T-helper 1 cell (primary cell): ENCODE results near the gene THEM4.
"Not testable (repeated sequence)": the region's sequence is repeated elsewhere in the genome, so short reads cannot be mapped to it uniquely, and the experiment has no call there.

Experiments used
- DNase-seq, 5 donors: peaks; one replicate each; pipeline ENCODE4 v3.0.0-alpha.2; 2012 to 2020

The THEM4 gene

GRCh38 chr1:151858030-151858746 is 51.1 kb downstream of the THEM4 start:
- no peak for DNase-seq

DNA sequence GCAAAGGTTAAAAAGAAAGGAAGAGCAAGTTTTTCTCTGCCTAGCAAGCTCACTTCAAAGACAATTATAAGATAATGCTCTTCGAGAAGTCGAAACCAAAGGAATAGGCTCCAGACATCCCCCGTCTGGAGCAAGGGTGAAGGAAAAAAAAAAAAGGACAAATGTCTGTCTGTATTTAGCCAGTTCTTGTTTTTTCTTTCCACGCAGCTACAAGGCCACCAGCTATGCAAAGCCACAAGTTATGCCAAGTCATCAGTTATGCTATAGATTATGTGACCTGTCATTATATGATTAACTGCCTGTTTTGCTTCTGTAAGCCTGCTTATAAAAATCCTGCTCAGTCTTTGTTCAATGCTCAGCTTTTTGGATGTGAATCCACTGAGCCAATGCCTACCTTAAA is 53.4 kb downstream of the THEM4 start:
- DNase-seq, result no peak

GRCh38 chr1:151855516-151855915 is 53.8 kb downstream of the THEM4 start:
- not testable (repeated sequence) for DNase-seq

DNA sequence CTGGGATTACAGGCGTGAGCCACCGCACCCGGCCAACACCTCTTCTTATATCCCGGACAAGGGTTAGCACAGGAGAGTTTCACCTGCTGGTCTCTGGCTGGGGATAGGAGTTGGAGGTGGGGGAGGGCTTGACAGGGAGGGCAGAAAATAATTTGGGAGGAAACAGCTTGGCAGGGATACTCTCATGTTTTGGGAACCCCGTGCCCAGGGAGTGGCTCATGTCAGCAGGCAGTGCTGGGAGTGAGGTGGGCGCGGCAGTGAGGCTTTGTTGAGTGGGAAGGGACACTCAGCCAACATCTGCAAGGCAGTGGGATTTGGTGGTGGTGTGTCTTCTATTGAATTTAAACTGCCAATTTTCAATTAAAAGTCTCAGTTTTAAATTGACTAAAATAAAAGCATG is 54.7 kb downstream of the THEM4 start:
- no peak for DNase-seq

- DNase-seq, result no peak
Observed at GRCh38 chr1:151853411-151853943, 55.8 kb downstream of the THEM4 start, which contains the start of gene THEM5. Gene THEM5, minus strand, starts transcription at chr1:151853712. Its CDS starts 147 bp downstream, at chr1:151853565.

DNA sequence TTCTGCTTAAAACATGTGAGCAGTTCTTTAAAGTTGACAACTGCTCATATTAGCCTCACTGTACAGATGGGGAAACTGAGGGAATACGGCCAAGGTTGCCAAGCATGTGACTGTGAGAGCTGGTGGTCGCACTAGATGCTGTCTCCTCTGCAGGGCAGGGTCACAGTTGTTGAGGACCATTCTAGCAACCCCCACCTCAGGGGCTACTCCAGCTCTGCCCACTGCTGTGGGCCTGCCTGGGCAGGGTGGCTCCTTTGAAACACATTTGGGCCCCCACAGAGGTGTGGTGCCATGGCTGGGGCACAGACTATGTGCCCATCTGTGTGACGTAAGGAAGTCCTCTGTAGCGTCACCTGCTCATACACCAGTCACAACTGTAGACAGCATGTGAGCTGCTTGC is 56.6 kb downstream of the THEM4 start:
- no peak for DNase-seq

- no peak for DNase-seq
Observed at GRCh38 chr1:151851886-151852285, 57.4 kb downstream of the THEM4 start.

GRCh38 chr1:151849871-151850270 is 59.4 kb downstream of the THEM4 start:
- DNase-seq, result no peak

DNA sequence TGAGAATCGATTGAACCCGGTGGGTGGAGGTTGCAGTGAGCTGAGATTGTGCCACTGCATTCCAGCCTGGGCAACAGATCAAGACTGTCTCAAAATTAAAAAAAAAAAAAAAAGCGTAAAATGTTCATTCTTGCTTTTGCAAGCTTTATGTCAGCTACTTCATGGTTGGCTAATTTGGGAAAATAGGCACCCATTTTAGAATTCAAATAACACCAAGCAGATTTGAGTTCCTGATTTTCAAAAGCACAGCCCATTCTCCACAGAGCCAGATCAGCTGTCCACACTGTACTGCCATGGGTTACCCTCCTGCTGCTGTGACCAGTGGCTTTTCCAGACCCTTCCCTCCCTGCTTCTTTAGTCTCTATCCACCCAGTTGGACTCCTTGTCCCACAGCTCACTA is 60.2 kb downstream of the THEM4 start:
- DNase-seq, result no peak

- DNase-seq, result no peak
Observed at GRCh38 chr1:151847867-151848596, 61.3 kb downstream of the THEM4 start.

GRCh38 chr1:151846686-151847237 is 62.5 kb downstream of the THEM4 start:
- DNase-seq, result no peak

DNA sequence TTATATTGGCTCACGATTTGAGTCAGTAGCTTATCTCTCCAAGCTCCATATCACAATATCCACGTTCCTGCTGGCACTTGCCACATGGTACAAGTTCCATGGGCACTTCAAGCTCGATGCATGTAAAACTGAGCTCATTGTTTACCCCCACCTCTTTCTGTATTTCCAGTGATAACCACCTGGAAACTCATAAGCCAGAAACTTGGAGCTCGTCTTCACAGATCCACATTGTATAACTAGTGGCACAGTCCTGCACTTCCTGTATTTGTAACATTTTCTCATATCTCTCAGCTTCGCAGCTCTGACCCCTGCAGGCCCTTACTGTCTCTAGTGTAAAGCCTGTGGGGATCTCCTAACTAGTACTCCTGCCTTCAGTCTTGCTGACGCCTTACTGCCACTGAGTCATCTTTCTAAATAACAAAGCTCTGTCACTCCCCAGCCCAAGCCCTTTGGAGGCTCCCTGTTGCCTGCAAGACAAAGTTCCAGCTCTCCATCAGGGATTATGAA is 63.2 kb downstream of the THEM4 start:
- no peak for DNase-seq

- DNase-seq, result no peak
Observed at GRCh38 chr1:151843398-151843797, 65.9 kb downstream of the THEM4 start.

DNA sequence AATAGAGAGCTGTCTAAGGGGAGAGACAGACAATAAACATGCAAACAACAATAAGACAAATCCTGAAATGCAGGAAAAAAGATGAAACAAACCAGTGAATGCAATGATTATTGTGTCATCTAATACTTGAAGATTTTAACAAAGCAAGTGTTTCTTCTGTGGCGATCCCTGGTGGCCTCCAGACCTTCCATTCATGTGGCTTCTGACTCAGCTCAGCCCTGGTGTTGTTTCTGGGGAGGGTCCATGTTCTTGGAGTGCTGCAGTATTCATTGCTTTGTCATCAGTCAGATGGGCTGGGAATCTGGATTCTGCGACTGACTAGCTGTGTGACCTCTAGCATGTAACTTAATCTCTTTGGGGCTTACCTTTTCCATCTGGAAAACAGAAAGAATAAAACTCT is 68.2 kb downstream of the THEM4 start:
- no peak for DNase-seq

DNA sequence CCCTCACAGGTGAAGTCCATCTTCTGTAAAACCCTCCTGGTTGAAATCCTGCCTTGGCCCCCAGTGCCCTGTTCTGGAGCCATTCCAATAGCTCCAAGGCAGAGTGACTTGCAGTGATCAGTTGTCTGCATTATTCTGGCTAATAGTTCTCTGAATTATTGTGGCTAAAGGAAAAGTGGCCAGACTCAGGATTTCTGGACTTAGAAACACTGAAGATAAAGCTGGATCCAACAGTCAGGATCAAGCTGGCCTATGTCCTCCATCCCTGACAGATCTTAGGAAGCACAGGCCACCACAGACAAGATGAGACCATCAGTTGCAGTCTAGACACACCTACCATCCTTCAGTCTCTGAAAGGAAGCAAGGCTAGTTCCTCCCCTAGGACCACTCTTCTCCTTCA is 68.9 kb downstream of the THEM4 start:
- no peak for DNase-seq

GRCh38 chr1:151839457-151840403 is 69.6 kb downstream of the THEM4 start, which contains the start of gene C2CD4D:
Gene C2CD4D, minus strand, starts transcription at chr1:151839820. Its CDS starts 831 bp downstream, at chr1:151838989.
- DNase-seq, result peak; percentile 57 to 84 (median 63)

DNA sequence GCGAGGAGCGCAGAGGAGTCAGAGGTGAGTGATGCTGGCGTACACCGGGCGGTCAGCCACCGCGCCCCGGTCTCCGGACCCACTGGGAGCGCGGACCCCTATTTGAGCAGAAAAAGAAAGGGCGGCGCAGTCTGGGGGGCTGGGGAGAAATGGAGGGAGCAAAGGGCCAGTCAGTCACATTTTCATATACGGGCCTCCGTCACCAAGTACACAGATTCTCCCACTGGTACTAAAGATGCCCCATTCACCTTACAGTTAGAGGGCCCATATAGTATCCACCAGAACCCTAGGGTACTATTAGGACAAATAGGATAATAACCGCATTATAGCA is 70.3 kb downstream of the THEM4 start:
- DNase-seq, result no peak

DNA sequence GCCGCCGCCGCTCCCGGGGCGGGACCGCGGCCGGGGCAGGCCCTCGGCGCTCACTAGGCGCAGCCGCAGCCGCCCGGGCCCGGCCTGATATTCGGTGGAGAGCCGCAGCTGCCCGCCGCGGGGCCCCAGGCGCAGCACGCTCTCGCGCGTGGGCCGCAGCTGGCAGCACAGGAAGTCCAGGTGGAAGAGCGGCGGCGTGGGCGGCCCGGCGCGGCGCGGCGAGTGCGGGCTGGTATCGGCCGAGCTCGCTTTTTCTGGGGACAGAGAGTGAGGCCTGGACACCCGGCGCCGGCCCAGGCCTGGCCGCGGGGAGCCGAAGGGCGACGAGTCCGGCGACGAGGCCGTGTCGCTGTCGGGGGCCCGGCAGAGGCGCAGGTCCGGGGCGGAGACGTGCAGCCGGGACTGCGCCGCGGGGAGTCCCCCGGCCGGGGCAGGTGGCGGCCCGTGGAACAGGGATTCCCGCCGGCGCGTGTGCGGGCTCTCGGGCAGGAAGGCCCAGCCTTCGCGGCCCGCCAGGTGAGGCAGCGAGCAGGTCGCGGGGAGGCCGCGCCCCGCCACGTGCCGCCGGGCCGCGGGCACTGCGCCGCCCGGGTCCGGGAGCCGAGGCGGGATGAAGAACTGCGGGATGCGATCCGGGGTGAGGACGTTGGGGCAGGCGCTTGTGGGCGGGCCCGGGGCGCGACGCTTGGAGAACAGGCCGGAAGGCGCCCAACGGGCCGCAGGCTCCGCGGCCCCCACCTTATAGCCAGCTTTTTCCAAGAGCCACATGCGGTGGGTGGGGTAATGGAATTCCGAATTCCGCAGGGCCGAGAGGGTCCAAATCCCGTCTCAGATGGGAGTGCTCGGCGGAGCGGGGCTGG is 70.9 kb downstream of the THEM4 start:
- DNase-seq, result peak in 3 of 5 donors; percentile 27 to 49 (median 37)

- no peak for DNase-seq
Observed at GRCh38 chr1:151837884-151838221, 71.5 kb downstream of the THEM4 start.

DNA sequence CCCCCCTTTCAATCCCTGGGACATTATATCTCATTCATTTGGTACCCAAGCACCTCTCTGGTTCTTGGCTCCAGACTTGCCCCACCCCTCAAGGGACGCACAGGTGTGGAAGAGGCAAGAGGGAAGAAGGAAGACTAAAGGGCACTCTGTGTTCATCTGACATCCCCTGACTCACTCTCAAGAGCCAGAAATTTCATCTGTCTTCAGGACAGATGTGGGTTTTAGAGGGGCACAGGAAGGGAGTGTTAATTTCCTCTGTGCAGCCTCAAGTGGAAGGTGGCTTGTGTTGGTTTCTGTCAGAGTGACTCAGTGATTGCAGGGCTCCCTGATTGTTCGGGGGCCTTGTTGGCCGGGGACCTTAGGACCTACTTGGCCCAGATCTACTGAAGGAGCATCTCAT is 72.1 kb downstream of the THEM4 start:
- DNase-seq, result peak in 1 of 5 donors; percentile 35

DNA sequence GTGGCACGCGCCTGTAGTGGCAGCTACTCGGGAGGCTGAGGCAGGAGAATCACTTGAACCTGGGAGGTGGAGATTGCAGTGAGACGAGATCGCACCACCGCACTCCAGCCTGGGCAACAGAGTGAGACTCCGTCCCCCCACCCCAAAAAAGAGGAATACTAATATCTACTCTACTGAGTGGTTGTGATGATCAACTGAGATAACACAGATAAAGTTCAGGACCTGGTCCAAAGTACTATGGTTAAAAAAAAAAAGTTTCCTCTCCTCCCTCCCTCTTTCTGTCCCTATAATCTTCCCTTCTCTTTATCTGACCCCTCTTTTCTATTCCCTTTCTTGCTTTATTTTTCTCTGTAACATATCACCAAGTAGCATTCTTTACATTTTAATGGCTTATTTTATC is 73.7 kb downstream of the THEM4 start:
- DNase-seq, result no peak
